Esophagus muscularis mucosa (tissue), 3 donors: ENCODE measurements around the gene GLRA3.

Experiments
- CTCF ChIP-seq, 3 experiments: fragments of 200-600 bp in 2 of 3; fragments of 450-650 bp in 1 of 3; sonication (generic) in 2 of 3; IDR thresholded peaks; one replicate each; pipeline ENCODE4 v1.5.1; 2017 to 2019; ENCODE audit warnings: antibody characterized with exemption in 3 of 3, mild to moderate bottlenecking in 2 of 3, moderate library complexity in 1 of 3
- EP300 ChIP-seq: sonication (generic); formaldehyde crosslinking; IDR thresholded peaks from one replicate; pipeline ENCODE4 v1.6.1; 2017; ENCODE audit warnings: antibody characterized with exemption

GRCh38 chr4:174628191-174628590 lies 200.9 kb downstream of the GLRA3 start:
- TF ChIP-seq CTCF (IDR thresholded peaks at IDR 0.05) = no peak
- TF ChIP-seq EP300 = no peak
